HG03095 (cell line): ENCODE measurements around the gene SDF4.

Experiments used
- ATAC-seq: cut with Tn5 transposase; IDR thresholded peaks from one replicate; pipeline ENCODE4 v1.9.1; 2021; ENCODE audit warnings: moderate library complexity; ENCODE audit not compliant: unreplicated experiment

Gene SDF4

DNA sequence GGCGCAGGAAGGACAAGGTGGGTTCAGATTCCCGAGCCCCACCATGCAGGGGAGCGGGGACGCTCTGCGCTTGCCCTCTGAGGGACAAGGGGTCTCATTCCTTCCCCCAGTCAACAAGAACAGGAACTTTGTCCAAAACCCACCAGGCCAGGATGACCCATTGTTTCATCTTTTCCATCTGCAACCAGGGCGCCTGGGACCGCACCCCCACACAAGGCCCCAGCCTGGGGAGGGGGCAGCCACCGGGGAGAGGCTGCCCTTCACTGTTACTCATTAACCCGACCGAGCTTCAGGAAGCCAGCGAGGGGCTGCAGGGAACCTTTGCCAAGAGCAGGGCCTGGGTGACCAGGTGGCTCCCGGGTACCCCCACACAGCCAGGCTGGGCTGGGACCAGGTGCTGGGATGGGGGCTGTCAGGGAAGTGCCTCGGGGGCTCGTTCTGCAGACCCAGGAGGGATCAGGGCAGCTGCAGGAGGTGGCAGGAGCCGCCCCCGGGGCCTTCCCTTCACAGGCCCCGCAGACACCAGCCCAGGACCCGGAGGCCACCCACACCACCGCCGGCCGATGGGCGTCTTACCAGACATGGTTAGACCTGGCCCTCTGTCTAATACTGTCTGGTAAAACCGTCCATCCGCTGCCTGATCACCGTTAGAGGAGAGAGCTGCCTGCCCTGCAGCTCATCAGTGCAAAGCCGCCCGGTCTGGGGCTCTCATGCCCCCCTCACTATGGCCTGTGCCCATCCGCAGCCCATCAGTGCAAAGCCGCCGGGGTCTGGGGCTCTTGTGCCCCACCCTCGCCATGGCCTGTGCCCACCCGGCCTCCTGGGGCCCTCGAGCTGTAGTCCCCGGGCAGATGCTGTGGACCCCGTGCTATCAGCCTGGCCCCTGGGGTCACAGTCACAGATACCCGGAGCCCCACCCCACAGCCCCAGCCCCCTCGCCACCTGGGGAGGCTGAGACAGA is 63.1 kb downstream of the SDF4 start:
- no peak for ATAC-seq

DNA sequence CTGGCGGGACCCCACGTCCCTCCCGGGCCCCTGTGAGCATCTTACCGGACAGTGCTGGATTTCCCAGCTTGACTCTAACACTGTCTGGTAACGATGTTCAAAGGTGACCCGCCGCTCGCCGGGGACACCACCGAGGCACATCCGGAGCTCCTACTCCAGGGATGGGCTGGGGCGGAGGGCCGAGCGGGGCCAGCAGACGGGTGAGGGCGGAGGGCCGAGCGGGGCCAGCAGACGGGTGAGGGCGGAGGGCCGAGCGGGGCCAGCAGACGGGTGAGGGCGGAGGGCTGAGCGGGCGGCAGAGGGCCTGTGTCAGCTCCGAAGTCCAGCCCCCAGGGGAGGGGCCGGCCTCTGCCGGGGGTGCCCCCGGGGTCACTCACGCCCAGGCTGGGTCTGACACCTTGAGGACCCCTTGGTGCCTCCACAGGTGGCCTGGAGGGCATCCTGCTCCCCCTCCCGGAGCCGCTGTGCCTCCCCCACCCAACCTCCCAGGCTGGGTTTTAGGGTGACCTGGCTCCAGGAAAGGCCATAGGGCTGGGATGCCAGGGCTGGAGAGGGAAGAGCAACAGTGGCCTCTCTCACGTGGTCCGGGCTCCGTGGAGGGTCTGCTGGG is 63.9 kb downstream of the SDF4 start:
- no peak for ATAC-seq

DNA sequence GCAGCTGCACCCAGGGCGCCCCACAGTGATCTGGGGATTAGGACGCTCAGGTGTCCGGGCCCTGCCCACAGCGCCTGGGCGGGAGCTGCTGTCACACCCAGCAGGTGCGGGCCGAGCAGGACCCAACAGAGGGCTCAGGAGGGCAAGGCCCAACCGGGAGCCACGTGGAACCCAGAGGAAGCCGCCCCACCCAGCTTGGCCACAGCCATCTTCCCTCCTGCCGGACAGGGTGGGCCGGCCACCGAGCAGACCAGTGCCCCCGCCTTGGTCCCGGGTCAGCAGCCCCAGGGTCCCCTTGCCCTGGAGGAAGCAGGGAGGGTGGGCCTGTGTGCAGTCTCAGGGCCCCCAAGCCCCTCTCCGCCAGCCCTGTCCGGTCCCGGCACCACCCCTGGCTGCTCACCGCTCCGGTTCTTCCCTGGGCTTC is 64.4 kb downstream of the SDF4 start:
- no peak for ATAC-seq
